HepG2 (cell line): ENCODE data around the gene KRT79. TPM values are rescaled to one million over a fixed set of nuclear protein-coding genes. Genes with fewer than 3 reads are reported as not detected.

Experiments
- BHLHE40 ChIP-seq: IDR thresholded peaks from 2 replicates; pipeline ENCODE4 v1.6.1; 2011; ENCODE audit warnings: low read length, improper control_type of control experiment
- CENPT ChIP-seq: sonication (generic); formaldehyde crosslinking; IDR thresholded peaks from 2 replicates; pipeline ENCODE4 v1.8.0; 2022; ENCODE audit warnings: low read depth, mild to moderate bottlenecking, moderate library complexity, missing genetic modification reagents
- DNMT3B ChIP-seq: conservative IDR thresholded peaks from 2 replicates; pipeline ENCODE4 v1.6.1; 2016; ENCODE audit warnings: missing biosample characterization, control low read depth
- FIP1L1 ChIP-seq: fragments of 200-400 bp; formaldehyde crosslinking; IDR thresholded peaks from 2 replicates; pipeline ENCODE4 v1.6.1; 2018; ENCODE audit warnings: low read depth, mild to moderate bottlenecking, low read length, moderate library complexity, borderline replicate concordance; ENCODE audit not compliant: insufficient read depth
- GTF2F1 ChIP-seq: fragments of 150-350 bp; IDR thresholded peaks from 2 replicates; pipeline ENCODE4 v1.6.1; 2014; ENCODE audit warnings: low read length
- MIER2 ChIP-seq: IDR thresholded peaks from 2 replicates; pipeline ENCODE4 v1.6.1; 2016; ENCODE audit warnings: missing biosample characterization, missing genetic modification reagents
- PITX1 ChIP-seq: sonication (generic); formaldehyde crosslinking; IDR thresholded peaks from 2 replicates; pipeline ENCODE4 v1.5.1; 2020; ENCODE audit warnings: mild to moderate bottlenecking, missing genetic modification reagents
- TMF1 ChIP-seq: sonication (generic); formaldehyde crosslinking; IDR thresholded peaks from 2 replicates; pipeline ENCODE4 v1.8.1; 2022; ENCODE audit warnings: low read depth, missing genetic modification reagents
- ZBTB42 ChIP-seq: sonication (generic); formaldehyde crosslinking; IDR thresholded peaks from 2 replicates; pipeline ENCODE4 v1.5.0; 2020; ENCODE audit warnings: mild to moderate bottlenecking, missing genetic modification reagents
- ZNF124 ChIP-seq: sonication (generic); formaldehyde crosslinking; IDR thresholded peaks from 2 replicates; pipeline ENCODE4 v1.4.0; 2020; ENCODE audit warnings: missing genetic modification reagents
- ZNF235 ChIP-seq: sonication (generic); formaldehyde crosslinking; IDR thresholded peaks from 2 replicates; pipeline ENCODE4 v1.8.1; 2023; ENCODE audit warnings: mild to moderate bottlenecking, missing genetic modification reagents, borderline replicate concordance
- ZNF317 ChIP-seq: sonication (generic); formaldehyde crosslinking; IDR thresholded peaks from 2 replicates; pipeline ENCODE4 v1.5.0; 2020; ENCODE audit warnings: mild to moderate bottlenecking, missing genetic modification reagents
- ZNF652 ChIP-seq: IDR thresholded peaks from 2 replicates; pipeline ENCODE4 v1.6.1; 2016; ENCODE audit warnings: low read depth, borderline replicate concordance
- ZNF724P ChIP-seq: sonication (generic); formaldehyde crosslinking; IDR thresholded peaks from 2 replicates; pipeline ENCODE4 v1.8.0; 2022; ENCODE audit warnings: missing genetic modification reagents, borderline replicate concordance
- polyA plus RNA-seq, 8 experiments: library from polyadenylated mRNA; depleted of rRNA in 3 of 8; stranded (reverse) in 7 of 8; unstranded in 1 of 8; fragments of >200 nt; fragmentation: Illumina TruSeq in 4 of 8; extraction: Trizol in 4 of 8; gene quantifications; 2 replicates each; pipeline versions ENCODE4 v1.2.1 to v1.2.3, GENCODE V29; 2011 to 2016; ENCODE audit warnings: low read depth in 4 of 8, missing spikeins in 1 of 8, mixed read lengths in 1 of 8; ENCODE audit not compliant: insufficient read depth in 1 of 8
- total RNA-seq, 5 experiments: library from RNA; depleted of rRNA; stranded (reverse); fragments of >200 nt; fragmentation: Illumina TruSeq; extraction: Trizol; gene quantifications; 2 replicates each; pipeline ENCODE4 v1.2.3, GENCODE V29; 2016; ENCODE audit warnings: low read depth in 1 of 5
- TF ChIP-seq, protein P1 (sequence below): fragments of 450-650 bp; IDR thresholded peaks from 2 replicates; pipeline ENCODE4 v1.6.1; 2017; ENCODE audit warnings: mild to moderate bottlenecking
- TF ChIP-seq, protein P2 (sequence below): sonication (generic); formaldehyde crosslinking; IDR thresholded peaks from 2 replicates; pipeline ENCODE4 v1.9.0; 2021; ENCODE audit warnings: missing genetic modification reagents, mild to moderate bottlenecking, borderline replicate concordance
- TF ChIP-seq, protein P3 (sequence below): sonication (generic); formaldehyde crosslinking; IDR thresholded peaks from 2 replicates; pipeline ENCODE4 v1.4.0; 2020; ENCODE audit warnings: missing genetic modification reagents, borderline replicate concordance
- TF ChIP-seq, protein P4 (sequence below): conservative IDR thresholded peaks from 2 replicates; pipeline ENCODE4 v1.6.1; 2018; ENCODE audit warnings: missing genetic modification reagents
- TF ChIP-seq, protein P5 (sequence below): sonication (generic); formaldehyde crosslinking; IDR thresholded peaks from 2 replicates; pipeline ENCODE4 v1.4.0; 2020; ENCODE audit warnings: missing genetic modification reagents

KRT79 gene
- total and polyA plus RNA-seq, 2 of the 13 experiments (the other 11 are each of a cell fraction or from before 2014, with no cell fraction given): 0.09 TPM; not detected in 1

DNA sequence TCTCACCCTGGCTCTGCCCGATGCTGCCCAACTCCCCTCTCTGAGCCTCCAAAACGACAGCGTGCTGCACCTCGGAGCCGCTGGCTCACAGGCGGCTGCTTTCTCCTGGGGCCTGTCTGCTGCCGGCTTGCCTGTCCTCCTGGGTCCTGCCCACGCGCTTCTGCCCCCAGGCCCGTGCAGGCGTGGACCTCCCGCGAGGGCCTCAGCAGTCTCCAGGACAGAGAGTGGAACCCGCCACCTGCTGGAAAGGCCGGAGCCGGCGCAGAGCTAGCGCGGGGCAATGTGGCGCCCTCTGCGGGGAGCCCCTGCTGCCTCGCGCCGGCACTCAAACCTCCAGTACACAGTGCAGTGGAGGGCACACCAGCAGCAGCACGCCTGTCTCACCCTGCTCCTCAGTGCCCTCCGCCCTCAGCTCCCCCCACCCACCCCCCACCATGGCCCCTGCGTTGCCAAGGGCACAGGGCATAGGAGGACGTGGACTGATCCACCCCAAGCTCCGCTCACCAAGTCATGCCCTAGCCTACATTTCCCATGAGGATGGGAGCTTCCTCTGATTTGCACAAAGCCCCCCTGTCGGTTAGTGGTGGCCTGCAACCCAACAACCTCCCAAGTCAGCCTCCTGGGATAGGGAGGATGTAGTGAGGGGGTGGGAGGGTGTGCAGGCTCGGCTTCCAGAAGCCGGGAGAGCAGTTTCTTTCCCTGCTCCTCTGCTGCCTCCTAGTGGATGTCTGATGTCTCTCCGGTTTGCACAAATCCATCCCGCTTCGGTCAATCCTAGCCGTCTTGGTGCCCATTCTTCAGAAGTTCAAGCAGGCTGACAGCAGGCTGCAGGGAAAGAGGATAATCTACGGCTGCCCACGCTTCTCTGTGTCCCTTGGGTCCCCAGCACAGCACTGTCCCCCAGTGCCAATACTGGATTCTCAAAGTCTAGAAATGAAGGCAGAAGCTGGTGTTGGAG is 45.6 kb upstream of the KRT79 start (continued):
- TF ChIP-seq DNMT3B (CRISPR knock-in tag) (no peak), ZNF724P (peak; percentile 17; the same call in 1 of the 2 replicates), ZNF652 (CRISPR knock-in tag) (no peak), TMF1 (CRISPR knock-in tag) (peak; percentile 68; the same call in 1 of the 2 replicates), ZNF317 (no peak), ZNF235 (no peak), GTF2F1 (no peak), BHLHE40 (no peak), FIP1L1 (no peak), ZNF124 (CRISPR knock-in tag) (no peak), ZBTB42 (CRISPR knock-in tag) (no peak), PITX1 (CRISPR knock-in tag) (peak; percentile 54), CENPT (CRISPR knock-in tag) (no peak), MIER2 (CRISPR knock-in tag) (no peak)
- TF ChIP-seq, protein P1, sequence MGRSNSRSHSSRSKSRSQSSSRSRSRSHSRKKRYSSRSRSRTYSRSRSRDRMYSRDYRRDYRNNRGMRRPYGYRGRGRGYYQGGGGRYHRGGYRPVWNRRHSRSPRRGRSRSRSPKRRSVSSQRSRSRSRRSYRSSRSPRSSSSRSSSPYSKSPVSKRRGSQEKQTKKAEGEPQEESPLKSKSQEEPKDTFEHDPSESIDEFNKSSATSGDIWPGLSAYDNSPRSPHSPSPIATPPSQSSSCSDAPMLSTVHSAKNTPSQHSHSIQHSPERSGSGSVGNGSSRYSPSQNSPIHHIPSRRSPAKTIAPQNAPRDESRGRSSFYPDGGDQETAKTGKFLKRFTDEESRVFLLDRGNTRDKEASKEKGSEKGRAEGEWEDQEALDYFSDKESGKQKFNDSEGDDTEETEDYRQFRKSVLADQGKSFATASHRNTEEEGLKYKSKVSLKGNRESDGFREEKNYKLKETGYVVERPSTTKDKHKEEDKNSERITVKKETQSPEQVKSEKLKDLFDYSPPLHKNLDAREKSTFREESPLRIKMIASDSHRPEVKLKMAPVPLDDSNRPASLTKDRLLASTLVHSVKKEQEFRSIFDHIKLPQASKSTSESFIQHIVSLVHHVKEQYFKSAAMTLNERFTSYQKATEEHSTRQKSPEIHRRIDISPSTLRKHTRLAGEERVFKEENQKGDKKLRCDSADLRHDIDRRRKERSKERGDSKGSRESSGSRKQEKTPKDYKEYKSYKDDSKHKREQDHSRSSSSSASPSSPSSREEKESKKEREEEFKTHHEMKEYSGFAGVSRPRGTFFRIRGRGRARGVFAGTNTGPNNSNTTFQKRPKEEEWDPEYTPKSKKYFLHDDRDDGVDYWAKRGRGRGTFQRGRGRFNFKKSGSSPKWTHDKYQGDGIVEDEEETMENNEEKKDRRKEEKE: no peak
- TF ChIP-seq, protein P2, sequence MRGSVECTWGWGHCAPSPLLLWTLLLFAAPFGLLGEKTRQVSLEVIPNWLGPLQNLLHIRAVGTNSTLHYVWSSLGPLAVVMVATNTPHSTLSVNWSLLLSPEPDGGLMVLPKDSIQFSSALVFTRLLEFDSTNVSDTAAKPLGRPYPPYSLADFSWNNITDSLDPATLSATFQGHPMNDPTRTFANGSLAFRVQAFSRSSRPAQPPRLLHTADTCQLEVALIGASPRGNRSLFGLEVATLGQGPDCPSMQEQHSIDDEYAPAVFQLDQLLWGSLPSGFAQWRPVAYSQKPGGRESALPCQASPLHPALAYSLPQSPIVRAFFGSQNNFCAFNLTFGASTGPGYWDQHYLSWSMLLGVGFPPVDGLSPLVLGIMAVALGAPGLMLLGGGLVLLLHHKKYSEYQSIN (CRISPR knock-in tag): no peak
- TF ChIP-seq, protein P3, sequence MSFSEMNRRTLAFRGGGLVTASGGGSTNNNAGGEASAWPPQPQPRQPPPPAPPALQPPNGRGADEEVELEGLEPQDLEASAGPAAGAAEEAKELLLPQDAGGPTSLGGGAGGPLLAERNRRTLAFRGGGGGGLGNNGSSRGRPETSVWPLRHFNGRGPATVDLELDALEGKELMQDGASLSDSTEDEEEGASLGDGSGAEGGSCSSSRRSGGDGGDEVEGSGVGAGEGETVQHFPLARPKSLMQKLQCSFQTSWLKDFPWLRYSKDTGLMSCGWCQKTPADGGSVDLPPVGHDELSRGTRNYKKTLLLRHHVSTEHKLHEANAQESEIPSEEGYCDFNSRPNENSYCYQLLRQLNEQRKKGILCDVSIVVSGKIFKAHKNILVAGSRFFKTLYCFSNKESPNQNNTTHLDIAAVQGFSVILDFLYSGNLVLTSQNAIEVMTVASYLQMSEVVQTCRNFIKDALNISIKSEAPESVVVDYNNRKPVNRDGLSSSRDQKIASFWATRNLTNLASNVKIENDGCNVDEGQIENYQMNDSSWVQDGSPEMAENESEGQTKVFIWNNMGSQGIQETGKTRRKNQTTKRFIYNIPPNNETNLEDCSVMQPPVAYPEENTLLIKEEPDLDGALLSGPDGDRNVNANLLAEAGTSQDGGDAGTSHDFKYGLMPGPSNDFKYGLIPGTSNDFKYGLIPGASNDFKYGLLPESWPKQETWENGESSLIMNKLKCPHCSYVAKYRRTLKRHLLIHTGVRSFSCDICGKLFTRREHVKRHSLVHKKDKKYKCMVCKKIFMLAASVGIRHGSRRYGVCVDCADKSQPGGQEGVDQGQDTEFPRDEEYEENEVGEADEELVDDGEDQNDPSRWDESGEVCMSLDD (CRISPR knock-in tag): no peak
- TF ChIP-seq, protein P4, sequence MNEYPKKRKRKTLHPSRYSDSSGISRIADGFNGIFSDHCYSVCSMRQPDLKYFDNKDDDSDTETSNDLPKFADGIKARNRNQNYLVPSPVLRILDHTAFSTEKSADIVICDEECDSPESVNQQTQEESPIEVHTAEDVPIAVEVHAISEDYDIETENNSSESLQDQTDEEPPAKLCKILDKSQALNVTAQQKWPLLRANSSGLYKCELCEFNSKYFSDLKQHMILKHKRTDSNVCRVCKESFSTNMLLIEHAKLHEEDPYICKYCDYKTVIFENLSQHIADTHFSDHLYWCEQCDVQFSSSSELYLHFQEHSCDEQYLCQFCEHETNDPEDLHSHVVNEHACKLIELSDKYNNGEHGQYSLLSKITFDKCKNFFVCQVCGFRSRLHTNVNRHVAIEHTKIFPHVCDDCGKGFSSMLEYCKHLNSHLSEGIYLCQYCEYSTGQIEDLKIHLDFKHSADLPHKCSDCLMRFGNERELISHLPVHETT (CRISPR knock-in tag): no peak
- TF ChIP-seq, protein P5, sequence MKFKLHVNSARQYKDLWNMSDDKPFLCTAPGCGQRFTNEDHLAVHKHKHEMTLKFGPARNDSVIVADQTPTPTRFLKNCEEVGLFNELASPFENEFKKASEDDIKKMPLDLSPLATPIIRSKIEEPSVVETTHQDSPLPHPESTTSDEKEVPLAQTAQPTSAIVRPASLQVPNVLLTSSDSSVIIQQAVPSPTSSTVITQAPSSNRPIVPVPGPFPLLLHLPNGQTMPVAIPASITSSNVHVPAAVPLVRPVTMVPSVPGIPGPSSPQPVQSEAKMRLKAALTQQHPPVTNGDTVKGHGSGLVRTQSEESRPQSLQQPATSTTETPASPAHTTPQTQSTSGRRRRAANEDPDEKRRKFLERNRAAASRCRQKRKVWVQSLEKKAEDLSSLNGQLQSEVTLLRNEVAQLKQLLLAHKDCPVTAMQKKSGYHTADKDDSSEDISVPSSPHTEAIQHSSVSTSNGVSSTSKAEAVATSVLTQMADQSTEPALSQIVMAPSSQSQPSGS (CRISPR knock-in tag): no peak
